HAP-1 (cell line): ENCODE data around the gene IMPDH1.

Source experiments
- DNase-seq, 2 experiments: peaks; one replicate each; pipeline ENCODE4 v3.0.0-alpha.2; 2016 to 2020; ENCODE audit warnings: low spot score in 2 of 2
- H3K27me3 ChIP-seq: fragments of 250-450 bp; sonication (Bioruptor Pico); 2 replicates; pipeline ENCODE4 v1.5.1; 2020; ENCODE audit warnings: low read depth, mild to moderate bottlenecking, moderate library complexity
- H3K36me3 ChIP-seq: fragments of 250-450 bp; sonication (Bioruptor Pico); replicated peaks from 2 replicates; pipeline ENCODE4 v1.5.1; 2020; ENCODE audit warnings: mild to moderate bottlenecking
- H3K4me1 ChIP-seq: fragments of 250-450 bp; sonication (Bioruptor Pico); 2 replicates; pipeline ENCODE4 v1.5.1; 2020; ENCODE audit warnings: mild to moderate bottlenecking
- H3K4me3 ChIP-seq: fragments of 250-450 bp; sonication (Bioruptor Pico); 2 replicates; pipeline ENCODE4 v1.5.1; 2020; ENCODE audit warnings: mild to moderate bottlenecking, moderate library complexity
- H3K9me3 ChIP-seq: fragments of 250-450 bp; sonication (Bioruptor Pico); 2 replicates; pipeline ENCODE4 v1.5.1; 2020; ENCODE audit warnings: mild to moderate bottlenecking, moderate library complexity
- in situ Hi-C: fragments of 300-500 bp; cut with MboI; formaldehyde crosslinking; loops from 3 replicates; pipeline ENCODE4 v1.14.3; 2020; ENCODE audit warnings: low sequenced_read_pairs, inconsistent platforms, mixed read lengths

IMPDH1 gene

DNA sequence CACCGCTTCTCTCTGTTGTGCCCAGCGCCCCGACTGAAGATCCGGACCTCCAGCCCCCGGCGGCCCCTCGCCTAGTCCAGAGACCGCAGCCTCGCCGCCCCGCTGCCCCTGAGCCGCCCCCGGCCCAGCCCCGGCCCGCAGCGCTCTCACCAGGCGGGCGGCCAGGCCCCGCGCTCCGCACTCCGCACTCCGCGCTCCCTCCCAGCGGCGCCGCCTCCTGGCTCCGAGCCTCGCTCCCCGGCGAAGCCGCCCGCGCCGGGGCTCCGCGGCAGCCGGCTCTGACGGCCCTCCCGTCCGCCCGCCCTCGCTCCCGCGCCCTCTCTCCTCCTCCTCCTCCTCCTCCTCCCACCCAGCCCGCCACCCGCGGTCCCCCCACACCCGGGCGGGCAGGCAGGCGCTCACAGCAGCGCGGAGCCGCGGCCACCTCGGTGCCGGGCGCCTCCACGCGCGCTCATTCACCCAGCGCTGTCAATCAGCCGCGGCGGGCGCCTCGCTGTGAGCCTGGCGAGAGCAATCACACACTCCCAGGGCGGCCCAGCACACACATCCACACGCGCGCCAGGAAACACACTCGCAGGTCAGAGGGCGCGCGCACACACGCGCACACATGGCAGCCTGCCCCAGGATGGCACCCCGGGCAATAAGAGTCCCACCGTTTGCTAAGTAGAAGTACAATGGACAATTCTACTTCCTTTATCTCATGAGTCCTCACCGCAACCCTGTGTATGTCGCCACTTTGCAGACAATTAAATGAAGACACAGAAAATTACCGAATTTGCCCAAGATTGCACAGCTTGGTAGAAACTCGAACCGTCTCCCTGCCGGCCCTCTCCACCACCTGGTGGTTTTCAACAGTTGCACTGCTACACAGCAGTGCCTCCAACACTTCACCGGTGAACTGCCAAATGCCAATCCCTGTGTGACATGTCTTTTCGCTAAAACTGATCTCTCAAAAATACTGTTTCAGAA is 48.1 kb downstream of the IMPDH1 start, which contains the start of gene PRRT4:
Gene PRRT4 (minus strand): TSS at position 280 of the 969 bp plus-strand sequence.
- peak in 1 of 2 experiments; percentile 46 for DNase-seq
- peaks cover 53% of the 10 kb centered on the region for H3K27me3 ChIP-seq
- H3K9me3 ChIP-seq: no peaks in the 10 kb centered on the region
- H3K4me1 ChIP-seq: peaks cover 5% of the 10 kb centered on the region
- H3K4me3 ChIP-seq: peak within 1 kb of the TSS; percentile 31
- H3K36me3 ChIP-seq: no peaks in the 10 kb centered on the region
- in situ Hi-C loops: no loop called here

DNA sequence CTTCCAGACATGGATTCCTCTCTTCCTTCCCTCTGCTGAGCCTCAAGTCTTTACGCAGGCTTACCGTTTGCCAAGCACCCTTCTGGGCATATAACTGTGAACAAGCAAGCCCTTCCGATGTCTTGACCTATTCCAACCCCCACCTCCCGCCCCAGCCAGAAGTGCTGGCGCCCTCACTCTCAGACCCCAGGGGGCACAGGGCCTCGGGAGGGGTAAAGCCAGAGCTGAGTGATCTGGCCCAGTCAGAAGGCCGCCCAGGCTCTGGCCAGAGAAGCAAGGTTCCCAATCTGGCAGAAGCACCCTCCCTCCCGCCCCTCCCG is 49.5 kb downstream of the IMPDH1 start:
- no peak for DNase-seq

DNA sequence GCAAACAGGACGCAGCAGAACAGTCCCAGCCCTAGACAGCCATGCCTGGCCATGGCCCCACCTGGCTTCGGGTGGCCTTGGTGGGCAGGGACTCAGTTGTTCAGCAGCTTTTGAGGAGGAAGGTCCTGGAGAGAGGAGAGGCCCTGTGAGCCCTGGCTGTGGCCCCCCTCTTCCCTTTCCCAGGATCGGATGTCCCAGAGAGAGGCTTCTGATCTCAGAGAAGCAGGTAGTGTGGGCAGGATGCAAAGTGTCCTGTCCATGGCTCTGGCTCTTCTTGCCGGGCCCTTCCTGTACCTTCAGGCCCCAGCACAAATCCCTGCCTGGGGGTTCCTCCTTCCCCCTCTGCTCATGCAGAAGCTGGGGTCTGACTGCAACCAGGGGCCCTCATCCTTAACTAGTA is 49.8 kb downstream of the IMPDH1 start:
- Histone ChIP-seq H3K27me3 (peaks cover 36% of the 10 kb centered on the region), H3K4me1 (peaks cover 5% of the 10 kb centered on the region), H3K36me3 (no peaks in the 10 kb centered on the region), H3K9me3 (no peaks in the 10 kb centered on the region), H3K4me3 (no peak overlapping the region)
- in situ Hi-C loops: no loop called here
- no peak for DNase-seq

More for the DNA sequence above, 49.5 kb downstream of the IMPDH1 start:
- in situ Hi-C loops: no loop called here
- Histone ChIP-seq H3K4me3 (no peak overlapping the region), H3K4me1 (peaks cover 5% of the 10 kb centered on the region), H3K9me3 (no peaks in the 10 kb centered on the region), H3K27me3 (peaks cover 39% of the 10 kb centered on the region), H3K36me3 (no peaks in the 10 kb centered on the region)

- H3K9me3 ChIP-seq: no peaks in the 10 kb centered on the region
- H3K4me1 ChIP-seq: peaks cover 5% of the 10 kb centered on the region
- H3K27me3 ChIP-seq: peaks cover 35% of the 10 kb centered on the region
- H3K4me3 ChIP-seq: no peak overlapping the region
- in situ Hi-C loops: no loop called here
- no peaks in the 10 kb centered on the region for H3K36me3 ChIP-seq
- no peak for DNase-seq
Observed at GRCh38 chr7:128359336-128359735, 50.4 kb downstream of the IMPDH1 start.

DNA sequence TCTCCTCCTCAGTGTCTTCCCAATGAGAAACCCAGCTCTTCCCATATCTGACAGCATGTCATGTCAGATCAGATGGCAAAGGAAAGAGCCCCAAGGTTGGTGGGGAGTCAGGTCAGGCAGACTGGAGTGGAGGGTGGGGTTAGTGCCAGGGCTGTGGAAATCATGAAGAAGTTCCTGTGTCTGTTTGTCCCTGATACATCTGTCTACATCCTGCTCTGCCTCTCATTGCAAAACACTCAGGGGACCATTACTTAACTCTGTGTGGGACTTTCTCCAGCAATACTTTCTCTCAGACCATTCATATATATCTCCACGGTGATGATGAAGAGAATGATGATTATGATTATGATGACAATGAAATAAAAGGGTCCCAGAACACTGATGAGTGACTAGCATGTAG is 51.5 kb downstream of the IMPDH1 start:
- H3K36me3 ChIP-seq: no peaks in the 10 kb centered on the region
- no peak overlapping the region for H3K4me3 ChIP-seq
- no peaks in the 10 kb centered on the region for H3K9me3 ChIP-seq
- in situ Hi-C loops: no loop called here
- peaks cover 26% of the 10 kb centered on the region for H3K27me3 ChIP-seq
- peaks cover 5% of the 10 kb centered on the region for H3K4me1 ChIP-seq
- DNase-seq: no peak

GRCh38 chr7:128357217-128357613 is 52.6 kb downstream of the IMPDH1 start:
- no peaks in the 10 kb centered on the region for H3K9me3 ChIP-seq
- H3K4me1 ChIP-seq: peaks cover 5% of the 10 kb centered on the region
- in situ Hi-C loops: no loop called here
- peaks cover 16% of the 10 kb centered on the region for H3K27me3 ChIP-seq
- no peak for DNase-seq
- H3K4me3 ChIP-seq: no peak overlapping the region
- H3K36me3 ChIP-seq: no peaks in the 10 kb centered on the region

DNA sequence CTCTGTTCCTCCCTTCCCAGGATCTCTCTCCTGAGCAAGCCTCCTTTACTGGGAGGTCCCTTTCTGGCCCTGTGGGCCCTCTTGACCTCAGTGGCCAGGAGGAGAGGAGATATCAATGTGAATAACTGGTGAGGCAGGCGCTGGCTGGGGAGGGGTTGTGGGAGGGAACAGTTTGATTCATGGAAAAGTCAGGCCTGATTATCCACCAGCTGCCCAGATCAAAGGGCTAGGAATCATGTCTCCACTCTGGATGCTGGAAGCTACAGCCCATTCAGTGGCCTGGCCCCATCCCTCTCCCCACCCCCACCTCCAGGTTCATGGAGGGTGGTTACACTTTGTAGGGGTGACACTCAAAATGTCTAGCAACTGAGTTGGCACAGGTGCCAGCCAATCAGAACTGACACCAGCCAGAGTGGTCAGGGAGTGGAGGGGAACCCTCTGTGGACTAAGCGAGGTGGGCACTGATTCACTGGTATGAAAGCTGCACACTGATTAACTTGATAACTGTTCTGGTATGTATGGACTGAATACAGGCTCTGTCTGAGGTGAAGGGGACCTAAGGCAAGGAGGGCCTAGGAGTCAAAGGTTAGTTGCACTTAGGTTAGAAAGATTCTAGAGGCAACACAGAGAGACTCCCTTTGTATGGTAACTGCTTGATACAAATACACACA is 53.1 kb downstream of the IMPDH1 start:
- Histone ChIP-seq H3K36me3 (no peaks in the 10 kb centered on the region), H3K4me1 (peaks cover 5% of the 10 kb centered on the region), H3K4me3 (no peak overlapping the region), H3K9me3 (no peaks in the 10 kb centered on the region), H3K27me3 (peaks cover 10% of the 10 kb centered on the region)
- DNase-seq: no peak
- in situ Hi-C loops: no loop called here

DNA sequence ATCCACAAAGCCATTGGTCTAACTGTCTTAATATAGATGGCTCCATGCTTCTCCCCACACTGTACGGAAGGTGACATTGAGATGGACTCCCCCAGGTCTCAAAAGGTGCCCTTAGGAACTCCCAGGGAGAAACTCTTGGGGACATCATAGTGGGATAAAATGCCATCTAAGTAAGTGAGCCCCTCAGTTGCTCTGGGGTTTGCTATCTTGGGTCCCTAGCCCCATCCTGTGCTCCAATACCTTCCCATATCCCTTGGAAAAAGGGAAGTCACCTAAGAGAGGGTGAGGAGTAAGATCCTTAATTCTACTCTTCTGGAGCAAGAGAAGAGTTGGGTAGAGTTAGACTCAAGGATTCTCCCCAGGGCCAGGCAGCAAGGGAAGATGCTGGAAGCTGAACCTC is 56.2 kb downstream of the IMPDH1 start:
- no peaks in the 10 kb centered on the region for H3K9me3 ChIP-seq
- H3K4me1 ChIP-seq: no peaks in the 10 kb centered on the region
- H3K4me3 ChIP-seq: no peak overlapping the region
- H3K36me3 ChIP-seq: no peaks in the 10 kb centered on the region
- no peak for DNase-seq
- H3K27me3 ChIP-seq: 0 out of 2 replicates have a peak, but pooled peaks cover 5% of the 10 kb centered on the region
- in situ Hi-C loops: no loop called here

- H3K9me3 ChIP-seq: no peaks in the 10 kb centered on the region
- DNase-seq: no peak
- in situ Hi-C loops: no loop called here
- H3K36me3 ChIP-seq: no peaks in the 10 kb centered on the region
- 0 out of 2 replicates have a peak, but pooled peaks cover 5% of the 10 kb centered on the region for H3K27me3 ChIP-seq
- H3K4me1 ChIP-seq: no peaks in the 10 kb centered on the region
- no peak overlapping the region for H3K4me3 ChIP-seq
Observed at GRCh38 chr7:128353189-128353588, 56.6 kb downstream of the IMPDH1 start.

DNA sequence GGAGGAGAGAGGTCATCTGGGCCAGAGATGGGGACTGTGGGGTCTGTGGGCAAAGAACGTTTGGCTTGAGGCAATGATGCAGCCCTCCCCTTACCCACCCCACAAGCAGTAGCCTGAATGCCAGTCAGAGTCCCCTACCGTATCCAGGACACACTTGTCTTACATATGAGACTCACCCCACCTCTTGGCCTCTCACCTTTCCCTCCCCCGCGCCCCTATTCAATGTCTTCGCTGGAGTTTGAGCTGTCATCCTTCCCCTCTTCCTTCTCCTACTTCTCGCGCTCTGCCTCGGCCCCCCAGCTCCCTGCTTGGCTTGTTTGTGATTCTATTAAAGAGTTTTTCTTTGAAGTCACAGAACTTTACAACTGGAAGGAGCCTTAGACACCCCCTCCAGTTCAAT is 57.1 kb downstream of the IMPDH1 start:
- H3K4me1 ChIP-seq: no peaks in the 10 kb centered on the region
- H3K27me3 ChIP-seq: 0 out of 2 replicates have a peak, but pooled peaks cover 5% of the 10 kb centered on the region
- no peak overlapping the region for H3K4me3 ChIP-seq
- in situ Hi-C loops: no loop called here
- no peak for DNase-seq
- H3K36me3 ChIP-seq: no peaks in the 10 kb centered on the region
- H3K9me3 ChIP-seq: no peaks in the 10 kb centered on the region

- in situ Hi-C loops: no loop called here
- Histone ChIP-seq H3K36me3 (no peaks in the 10 kb centered on the region), H3K4me3 (no peak overlapping the region), H3K9me3 (no peaks in the 10 kb centered on the region), H3K4me1 (no peaks in the 10 kb centered on the region), H3K27me3 (0 out of 2 replicates have a peak, but pooled peaks cover 5% of the 10 kb centered on the region)
- DNase-seq: no peak
Observed at GRCh38 chr7:128352153-128352537, 57.6 kb downstream of the IMPDH1 start.

- Histone ChIP-seq H3K4me3 (no peak overlapping the region), H3K27me3 (0 out of 2 replicates have a peak, but pooled peaks cover 5% of the 10 kb centered on the region)
- DNase-seq: no peak
Observed at GRCh38 chr7:128351296-128352152, 58.3 kb downstream of the IMPDH1 start.

DNA sequence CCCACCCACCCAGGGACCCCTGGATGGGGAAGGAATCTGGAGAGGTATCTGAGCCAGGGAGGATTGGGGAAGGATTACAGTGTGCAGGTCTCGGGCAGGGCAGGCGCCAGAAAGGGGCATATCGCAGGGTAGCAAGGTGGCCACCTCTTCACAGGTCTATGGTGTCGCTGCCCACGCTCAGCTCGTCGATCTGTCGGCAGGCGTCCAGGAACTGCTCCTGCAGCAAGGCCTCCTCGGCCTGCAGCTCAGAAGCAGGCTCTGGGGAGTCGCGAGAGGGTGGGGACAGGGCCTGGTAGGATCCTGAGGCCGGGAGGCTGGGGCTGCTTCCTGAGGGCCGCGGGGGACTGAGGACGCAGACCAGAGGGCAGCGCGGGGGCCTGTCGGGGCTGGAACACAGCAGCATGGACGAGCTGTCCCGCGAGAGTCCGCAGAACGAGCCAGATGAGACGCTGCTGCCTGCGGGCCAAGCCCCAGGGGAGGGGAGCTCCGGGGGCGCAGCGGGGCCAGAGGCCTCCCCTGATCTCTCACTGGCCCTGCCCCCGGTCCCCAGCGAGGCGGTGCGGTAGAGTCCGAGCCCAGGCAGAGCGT is 59.0 kb downstream of the IMPDH1 start:
- H3K4me3 ChIP-seq: no peak overlapping the region
- in situ Hi-C loops: no loop called here

More at GRCh38 chr7:128351296-128352152, 58.3 kb downstream of the IMPDH1 start:
- in situ Hi-C loops: no loop called here
- H3K36me3 ChIP-seq: no peaks in the 10 kb centered on the region
- no peaks in the 10 kb centered on the region for H3K4me1 ChIP-seq
- H3K9me3 ChIP-seq: no peaks in the 10 kb centered on the region

More for the DNA sequence above, 59.0 kb downstream of the IMPDH1 start:
- 0 out of 2 replicates have a peak, but pooled peaks cover 5% of the 10 kb centered on the region for H3K27me3 ChIP-seq
- no peaks in the 10 kb centered on the region for H3K9me3 ChIP-seq
- H3K36me3 ChIP-seq: no peaks in the 10 kb centered on the region
- no peak for DNase-seq
- H3K4me1 ChIP-seq: no peaks in the 10 kb centered on the region
